ENCODE data around the gene NHSL2.
A peak's percentile ranks its signal among the peaks of the same experiment; 100 is the strongest.

Gene NHSL2

DNA sequence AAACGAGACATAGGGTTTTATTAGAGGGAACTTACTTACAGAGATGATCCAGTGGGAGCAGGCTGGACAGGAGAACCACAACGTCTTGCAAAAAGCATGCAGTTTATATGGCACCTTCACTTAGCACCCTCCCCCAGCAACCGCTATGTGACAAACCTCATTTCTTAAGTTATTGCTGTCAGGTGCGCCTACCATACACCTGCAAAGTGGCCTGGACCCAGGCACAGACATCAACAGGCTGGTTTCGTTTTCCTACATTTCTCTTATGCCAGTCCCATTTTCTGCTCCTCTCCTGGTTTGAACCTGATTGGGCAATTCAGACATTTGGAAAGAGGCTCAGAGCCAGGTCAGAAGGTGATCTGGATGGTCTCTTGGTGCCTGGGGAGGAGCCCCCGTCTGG lies 202.8 kb downstream of the NHSL2 start:
- no peak for DNase-seq (ENCODE audit: extremely low read depth, low read depth)
- TF ChIP-seq, protein P1, sequence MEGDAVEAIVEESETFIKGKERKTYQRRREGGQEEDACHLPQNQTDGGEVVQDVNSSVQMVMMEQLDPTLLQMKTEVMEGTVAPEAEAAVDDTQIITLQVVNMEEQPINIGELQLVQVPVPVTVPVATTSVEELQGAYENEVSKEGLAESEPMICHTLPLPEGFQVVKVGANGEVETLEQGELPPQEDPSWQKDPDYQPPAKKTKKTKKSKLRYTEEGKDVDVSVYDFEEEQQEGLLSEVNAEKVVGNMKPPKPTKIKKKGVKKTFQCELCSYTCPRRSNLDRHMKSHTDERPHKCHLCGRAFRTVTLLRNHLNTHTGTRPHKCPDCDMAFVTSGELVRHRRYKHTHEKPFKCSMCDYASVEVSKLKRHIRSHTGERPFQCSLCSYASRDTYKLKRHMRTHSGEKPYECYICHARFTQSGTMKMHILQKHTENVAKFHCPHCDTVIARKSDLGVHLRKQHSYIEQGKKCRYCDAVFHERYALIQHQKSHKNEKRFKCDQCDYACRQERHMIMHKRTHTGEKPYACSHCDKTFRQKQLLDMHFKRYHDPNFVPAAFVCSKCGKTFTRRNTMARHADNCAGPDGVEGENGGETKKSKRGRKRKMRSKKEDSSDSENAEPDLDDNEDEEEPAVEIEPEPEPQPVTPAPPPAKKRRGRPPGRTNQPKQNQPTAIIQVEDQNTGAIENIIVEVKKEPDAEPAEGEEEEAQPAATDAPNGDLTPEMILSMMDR (IDR thresholded peaks at IDR 0.05; ENCODE audit: low read depth, low read length, missing control alignments): no peak
- no peak overlapping the region for H3K4me3 ChIP-seq (replicated peaks; ENCODE audit: low read depth, low read length)

DNA sequence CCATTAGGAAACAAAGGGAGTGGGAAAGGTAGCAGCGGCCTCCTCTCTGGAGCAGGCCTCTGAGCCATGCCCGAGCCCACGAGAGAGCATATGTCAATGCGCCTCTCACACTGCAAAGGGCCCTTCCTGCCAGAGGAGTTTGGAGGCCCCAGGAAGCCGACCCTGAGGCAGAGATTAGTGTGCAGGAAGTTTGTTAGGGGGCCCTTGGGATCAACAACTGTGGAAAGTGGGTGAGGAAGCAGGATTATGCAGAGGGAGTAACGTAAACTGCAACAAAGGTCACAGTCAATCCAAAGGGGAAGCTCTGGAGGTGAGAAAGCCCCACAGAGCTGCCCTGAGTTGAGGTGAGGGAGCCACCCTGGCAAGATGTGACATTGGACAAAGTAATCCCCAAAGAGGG lies 203.7 kb downstream of the NHSL2 start:
- TF ChIP-seq, protein P1 (IDR thresholded peaks at IDR 0.05; ENCODE audit: low read depth, low read length, missing control alignments): no peak
- no peak for DNase-seq (ENCODE audit: extremely low read depth, low read depth)
- H3K4me3 ChIP-seq (replicated peaks; ENCODE audit: low read depth, low read length): no peak overlapping the region

DNA sequence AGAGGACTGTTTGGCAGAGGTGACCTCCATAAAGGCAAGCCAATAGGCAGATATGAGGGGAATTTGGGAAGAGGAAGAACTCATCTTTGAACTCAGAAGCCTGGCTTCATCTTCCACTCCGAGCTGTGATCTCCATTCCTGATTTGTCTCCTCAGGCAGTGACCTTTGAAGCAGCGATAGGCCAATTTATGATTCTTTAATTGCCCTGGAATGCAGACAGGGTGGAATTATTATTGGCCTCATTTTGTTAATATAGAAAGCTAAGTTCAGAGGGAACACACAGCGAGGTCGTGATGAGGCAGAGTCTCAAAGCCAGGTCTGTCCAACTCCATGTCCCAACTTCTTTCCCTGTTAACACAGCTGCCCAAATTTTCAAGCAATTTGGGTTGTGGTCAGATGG lies 204.2 kb downstream of the NHSL2 start:
- TF ChIP-seq, protein P1 (IDR thresholded peaks at IDR 0.05; ENCODE audit: low read depth, low read length, missing control alignments): no peak
- no peak overlapping the region for H3K4me3 ChIP-seq (replicated peaks; ENCODE audit: low read depth, low read length)
- DNase-seq (ENCODE audit: extremely low read depth, low read depth): no peak

DNA sequence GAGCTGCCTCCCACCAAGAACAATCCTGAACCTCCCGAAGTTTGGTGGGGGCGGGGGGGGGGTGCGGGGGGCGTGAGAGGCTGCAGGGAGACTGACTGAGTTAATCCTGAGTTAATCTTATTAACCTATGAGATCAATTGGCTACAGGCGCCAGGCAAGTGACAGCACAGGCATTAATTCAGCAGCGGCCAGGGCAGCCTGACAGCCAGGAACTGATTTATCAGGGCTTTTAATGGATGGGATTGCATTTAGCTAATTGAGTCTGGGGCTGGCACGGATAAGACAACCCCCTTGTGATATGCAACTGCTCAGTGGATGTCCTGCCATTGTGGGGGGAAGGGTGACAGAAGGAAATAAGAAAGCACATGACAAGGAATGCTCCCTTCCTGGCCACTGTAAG lies 204.7 kb downstream of the NHSL2 start:
- TF ChIP-seq, protein P1 (IDR thresholded peaks at IDR 0.05; ENCODE audit: low read depth, low read length, missing control alignments): no peak
- no peak overlapping the region for H3K4me3 ChIP-seq (replicated peaks; ENCODE audit: low read depth, low read length)
- DNase-seq (ENCODE audit: extremely low read depth, low read depth): no peak

DNA sequence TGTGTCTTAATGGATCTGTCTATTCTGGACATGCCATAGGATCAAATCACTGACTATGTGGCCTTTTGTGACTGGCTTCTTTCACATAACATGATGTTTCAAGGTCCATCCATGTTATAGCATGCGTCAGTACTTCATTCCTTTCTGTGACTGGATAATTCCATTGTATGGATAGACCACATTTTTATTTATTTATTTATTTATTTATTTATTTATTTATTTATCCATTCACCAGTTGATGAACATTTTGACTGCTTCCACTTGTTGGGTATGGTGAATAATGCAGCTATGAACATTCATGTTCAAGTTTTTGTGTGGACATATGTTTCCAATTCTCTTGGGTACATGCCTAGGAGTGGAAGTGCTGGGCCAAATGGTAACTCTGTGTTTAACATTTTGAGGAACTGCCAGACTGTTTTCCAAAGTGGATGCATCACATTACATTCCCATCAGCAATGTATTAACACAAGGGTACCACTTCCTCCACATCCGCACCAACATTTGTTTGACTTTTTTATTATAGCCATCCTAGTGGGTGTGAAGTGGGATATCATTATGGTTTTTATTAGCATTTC lies 207.1 kb downstream of the NHSL2 start:
- no peak for DNase-seq (ENCODE audit: extremely low read depth, low read depth)
- TF ChIP-seq, protein P1 (IDR thresholded peaks at IDR 0.05; ENCODE audit: low read depth, low read length, missing control alignments): no peak
- no peak overlapping the region for H3K4me3 ChIP-seq (replicated peaks; ENCODE audit: low read depth, low read length)

DNA sequence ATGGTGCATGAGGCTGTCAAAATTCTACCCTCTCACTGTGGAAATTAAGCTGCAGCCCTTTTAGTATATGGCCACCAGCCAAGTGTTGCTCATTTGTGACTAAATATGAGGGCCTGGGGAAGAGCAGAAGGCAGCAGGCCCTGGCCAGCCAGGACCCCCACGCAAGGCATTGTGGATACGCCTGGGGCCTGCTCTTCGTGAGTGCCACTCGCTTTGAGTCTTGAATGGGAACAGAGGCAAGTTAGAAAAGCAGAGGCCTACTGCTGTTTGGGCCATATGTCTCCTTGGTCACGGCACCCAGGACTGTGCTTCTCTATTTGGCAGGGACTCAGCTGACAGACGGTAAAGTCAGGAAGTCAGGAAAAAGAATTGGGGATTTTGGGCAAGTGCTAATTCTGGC lies 210.2 kb downstream of the NHSL2 start:
- DNase-seq (ENCODE audit: extremely low read depth, low read depth): no peak
- no peak overlapping the region for H3K4me3 ChIP-seq (replicated peaks; ENCODE audit: low read depth, low read length)
- TF ChIP-seq, protein P1 (IDR thresholded peaks at IDR 0.05; ENCODE audit: low read depth, low read length, missing control alignments): no peak

DNA sequence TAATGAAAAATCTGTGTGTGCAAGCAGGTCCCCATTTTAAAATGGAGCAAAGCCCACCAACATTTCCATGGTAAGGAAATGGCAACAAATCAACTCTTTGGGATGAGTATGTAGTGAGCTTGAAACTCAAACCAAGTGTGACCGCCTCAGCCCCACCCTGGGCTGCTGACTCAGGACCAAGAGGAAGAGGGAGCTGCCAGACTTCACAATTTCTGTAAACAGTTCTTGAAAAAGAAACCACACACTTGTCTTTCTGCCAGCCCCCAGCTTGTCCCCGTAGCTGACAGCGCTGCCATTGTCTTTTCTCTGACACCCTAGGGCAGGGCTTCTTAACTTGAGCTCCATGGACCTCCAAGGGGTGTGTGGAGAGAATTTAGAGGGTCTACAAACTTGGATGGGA lies 210.7 kb downstream of the NHSL2 start:
- DNase-seq (ENCODE audit: extremely low read depth, low read depth): peak; percentile 43
- H3K4me3 ChIP-seq (replicated peaks; ENCODE audit: low read depth, low read length): no peak overlapping the region
- TF ChIP-seq, protein P1 (IDR thresholded peaks at IDR 0.05; ENCODE audit: low read depth, low read length, missing control alignments): no peak
